Hepatocyte (in vitro differentiated cells): ENCODE results near the gene PLEKHG5. TPM values are rescaled to one million over a fixed set of nuclear protein-coding genes. Genes with fewer than 3 reads are reported as not detected.

Experiments
- DNase-seq: peaks from one replicate; pipeline ENCODE4 v3.0.0-alpha.2; 2016; ENCODE audit warnings: low spot score
- H2AFZ ChIP-seq: fragments of 200-600 bp; sonication (generic); 2 replicates; pipeline ENCODE4 v1.6.0; 2016; ENCODE audit warnings: antibody characterized with exemption, mild to moderate bottlenecking
- H3K27ac ChIP-seq: fragments of 200-600 bp; sonication (generic); 2 replicates; pipeline ENCODE4 v1.5.1; 2016; ENCODE audit warnings: mild to moderate bottlenecking
- H3K27me3 ChIP-seq: fragments of 200-600 bp; sonication (generic); 2 replicates; pipeline ENCODE4 v1.6.1; 2016
- H3K36me3 ChIP-seq: fragments of 200-600 bp; sonication (generic); replicated peaks from 2 replicates; pipeline ENCODE4 v1.5.1; 2016; ENCODE audit warnings: low read depth; ENCODE audit not compliant: insufficient read depth
- H3K4me1 ChIP-seq: fragments of 200-600 bp; sonication (generic); 2 replicates; pipeline ENCODE4 v1.5.1; 2016; ENCODE audit warnings: mild to moderate bottlenecking, moderate library complexity; ENCODE audit not compliant: insufficient read depth
- H3K4me2 ChIP-seq: fragments of 200-600 bp; sonication (generic); 2 replicates; pipeline ENCODE4 v1.6.0; 2016
- H3K4me3 ChIP-seq: fragments of 200-600 bp; sonication (generic); 2 replicates; pipeline ENCODE4 v1.5.1; 2016; ENCODE audit warnings: mild to moderate bottlenecking
- H3K79me2 ChIP-seq: fragments of 200-600 bp; sonication (generic); 2 replicates; pipeline ENCODE4 v1.6.0; 2017; ENCODE audit warnings: mild to moderate bottlenecking
- H3K9me2 ChIP-seq: fragments of 200-600 bp; sonication (generic); replicated peaks from 2 replicates; pipeline ENCODE4 v1.6.0; 2017; ENCODE audit warnings: mild to moderate bottlenecking; ENCODE audit not compliant: insufficient read depth
- H3K9me3 ChIP-seq: fragments of 200-600 bp; sonication (generic); 2 replicates; pipeline ENCODE4 v1.5.1; 2016; ENCODE audit warnings: low read depth, mild to moderate bottlenecking
- H4K20me1 ChIP-seq: fragments of 200-600 bp; sonication (generic); 2 replicates; pipeline ENCODE4 v1.6.0; 2016; ENCODE audit warnings: mild to moderate bottlenecking; ENCODE audit not compliant: insufficient read depth, poor library complexity, severe bottlenecking
- CTCF ChIP-seq: fragments of 200-600 bp; sonication (generic); IDR thresholded peaks from 2 replicates; pipeline ENCODE4 v1.5.1; 2016; ENCODE audit warnings: antibody characterized with exemption, mild to moderate bottlenecking; ENCODE audit not compliant: poor library complexity
- EZH2 ChIP-seq: fragments of 200-600 bp; sonication (generic); IDR thresholded peaks from 2 replicates; pipeline ENCODE4 v1.6.1; 2016; ENCODE audit warnings: antibody characterized with exemption, mild to moderate bottlenecking, borderline replicate concordance
- EZH2phosphoT487 ChIP-seq: fragments of 200-600 bp; sonication (generic); IDR thresholded peaks from one replicate; pipeline ENCODE4 v1.6.1; 2018; ENCODE audit warnings: antibody characterized with exemption, mild to moderate bottlenecking, low read depth, moderate library complexity; ENCODE audit not compliant: unreplicated experiment, severe bottlenecking
- WGBS: methylation state at CpG from one replicate; pipeline ENCODE4 v1.1.6; 2016; ENCODE audit warnings: low lambda C conversion rate; ENCODE audit errors: missing lambda C conversion rate; 5-methylcytosine and 5-hydroxymethylcytosine counted together
- polyA plus RNA-seq: library from polyadenylated mRNA; unstranded; fragments of >200 nt; fragmentation: Nextera tagmentation; extraction: Ambion mirVana; gene quantifications from 2 replicates; pipeline ENCODE4 v1.2.1, GENCODE V29; 2016
- total RNA-seq: library from RNA; depleted of rRNA; stranded (reverse); fragments of >200 nt; gene quantifications from 2 replicates; pipeline ENCODE4 v1.2.3, GENCODE V29; 2014

The PLEKHG5 gene
- total and polyA plus RNA-seq, 2 experiments from 2014 or later: 11.5 to 13.3 TPM

- H3K9me3 ChIP-seq: no peaks in the 10 kb centered on the region
- no peaks in the 10 kb centered on the region for H3K36me3 ChIP-seq
- H3K4me3 ChIP-seq: peak overlapping the region; percentile 97
- TF ChIP-seq EZH2 (no peak), EZH2phosphoT487 (no peak), CTCF (no peak)
- 47% methylated on average over 19 of the region's 20 CpGs for WGBS
- peak overlapping the region; percentile 98 for H3K4me2 ChIP-seq
- H3K9me2 ChIP-seq: no peaks in the 10 kb centered on the region
- no peaks in the 10 kb centered on the region for H3K27me3 ChIP-seq
- no peak overlapping the region for H2AFZ ChIP-seq
- H4K20me1 ChIP-seq: no peaks in the 10 kb centered on the region
- H3K27ac ChIP-seq: no peak overlapping the region
- H3K79me2 ChIP-seq: no peaks in the 10 kb centered on the region
- DNase-seq: no peak
- peaks cover 15% of the 10 kb centered on the region for H3K4me1 ChIP-seq
These were observed 6.6 kb upstream of the PLEKHG5 start for GRCh38 chr1:6497867-6498575.

GRCh38 chr1:6497215-6497866, 5.9 kb upstream of the PLEKHG5 start:
- no peak for TF ChIP-seq EZH2phosphoT487
- no peak for TF ChIP-seq EZH2
- no peak for TF ChIP-seq CTCF
- Histone ChIP-seq H2AFZ (peak overlapping the region; percentile 89), H3K27me3 (no peaks in the 10 kb centered on the region), H3K9me3 (no peaks in the 10 kb centered on the region), H3K27ac (no peak overlapping the region), H3K4me2 (peak overlapping the region; percentile 98), H3K9me2 (no peaks in the 10 kb centered on the region), H3K79me2 (no peaks in the 10 kb centered on the region), H3K36me3 (no peaks in the 10 kb centered on the region), H4K20me1 (no peaks in the 10 kb centered on the region), H3K4me1 (peaks cover 15% of the 10 kb centered on the region), H3K4me3 (peak overlapping the region; percentile 97)
- WGBS: under 1% methylated on average over 14 of the region's 74 CpGs
- peak; percentile 80 for DNase-seq

- no peaks in the 10 kb centered on the region for H3K9me2 ChIP-seq
- H3K4me2 ChIP-seq: peak overlapping the region; percentile 98
- no peaks in the 10 kb centered on the region for H3K9me3 ChIP-seq
- DNase-seq: no peak
- H3K36me3 ChIP-seq: no peaks in the 10 kb centered on the region
- H3K4me3 ChIP-seq: peak overlapping the region; percentile 55
- no peaks in the 10 kb centered on the region for H3K79me2 ChIP-seq
- no peaks in the 10 kb centered on the region for H3K27me3 ChIP-seq
- H3K27ac ChIP-seq: no peak overlapping the region
- H4K20me1 ChIP-seq: no peaks in the 10 kb centered on the region
- H3K4me1 ChIP-seq: peaks cover 17% of the 10 kb centered on the region
- peak overlapping the region; percentile 52 for H2AFZ ChIP-seq
- TF ChIP-seq EZH2phosphoT487 (no peak), EZH2 (no peak), CTCF (no peak)
- 9% methylated on average over 8 of the region's 21 CpGs for WGBS
These were observed 5.4 kb upstream of the PLEKHG5 start for GRCh38 chr1:6496890-6497214.
